Stimulated activated CD8-positive, alpha-beta memory T cell treated with anti-CD3 and anti-CD28 coated beads, Interleukin-15, amount 100 ng/mL, for 48 hours (primary cell): Measurements from ENCODE around the gene KRT4.

Experiments
- DNase-seq, 2 donors: peaks; one replicate each; pipeline ENCODE4 v3.0.0-alpha.2; 2020; ENCODE audit warnings: low read depth in 2 of 2

KRT4 gene

DNA sequence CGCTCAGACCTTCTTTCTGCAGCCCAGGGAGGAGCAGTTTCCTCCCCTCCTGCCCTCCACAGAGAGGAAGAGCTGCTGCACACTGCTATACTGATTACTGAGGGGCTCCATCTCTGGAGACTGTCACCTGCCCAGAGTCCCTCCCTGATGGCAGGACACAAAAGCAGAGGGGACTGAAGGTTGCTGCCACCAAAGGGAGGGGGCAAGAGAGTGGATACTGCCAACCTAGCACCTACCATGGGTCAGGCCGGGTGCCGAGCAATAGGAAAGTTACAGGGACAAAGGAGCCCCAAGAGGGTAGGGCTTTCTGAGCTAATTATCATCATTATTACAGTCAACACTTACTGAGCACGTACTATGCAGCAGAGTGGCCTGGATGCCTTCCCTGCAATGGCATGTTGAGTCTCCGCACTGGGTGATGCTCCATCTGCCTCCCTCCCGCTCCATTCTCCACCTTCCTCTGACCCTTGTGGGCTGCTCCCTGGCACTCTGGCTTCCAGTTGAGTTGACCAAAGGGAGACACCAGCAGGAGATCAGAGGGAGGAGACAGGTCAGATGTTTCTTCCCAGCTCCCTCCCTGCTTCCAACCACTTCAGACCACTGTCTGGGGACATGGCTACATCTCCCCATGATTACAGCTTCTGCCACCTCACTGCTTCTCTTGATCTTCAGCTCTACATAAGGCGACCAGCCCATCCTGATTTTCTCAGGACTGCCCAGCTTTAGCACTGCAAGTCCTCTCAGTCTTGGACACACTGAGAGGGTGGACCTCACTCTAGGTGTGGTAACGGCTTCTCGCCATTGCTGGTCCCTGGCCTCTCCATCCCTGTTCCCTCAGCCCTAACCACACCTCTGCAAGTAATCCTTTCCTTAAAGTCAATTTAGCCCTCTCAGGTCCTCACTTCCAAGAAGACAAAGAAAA lies 22.8 kb upstream of the KRT4 start:
- no peak for DNase-seq

DNA sequence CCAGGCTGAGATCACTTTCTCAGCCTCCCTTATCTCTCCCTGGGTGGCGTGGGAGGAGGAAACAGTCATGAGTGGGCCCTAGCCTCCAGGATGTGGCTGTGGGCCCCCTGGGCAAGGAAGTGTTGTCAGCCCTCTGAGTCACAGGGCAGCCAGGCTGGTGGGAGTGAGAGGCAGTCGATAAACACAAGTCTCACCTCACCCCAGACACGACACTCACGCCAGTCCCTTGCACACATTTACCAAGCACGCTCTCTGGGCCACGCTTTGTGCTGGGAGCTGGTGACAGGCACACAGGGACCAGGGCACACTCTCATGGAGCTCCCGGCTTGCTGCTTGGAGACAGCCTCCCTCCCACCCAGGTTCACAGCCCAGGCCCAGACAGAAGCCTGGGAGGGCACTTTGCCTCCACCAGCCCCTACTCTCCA lies 22.1 kb upstream of the KRT4 start:
- DNase-seq = peak; percentile 72 to 80

DNA sequence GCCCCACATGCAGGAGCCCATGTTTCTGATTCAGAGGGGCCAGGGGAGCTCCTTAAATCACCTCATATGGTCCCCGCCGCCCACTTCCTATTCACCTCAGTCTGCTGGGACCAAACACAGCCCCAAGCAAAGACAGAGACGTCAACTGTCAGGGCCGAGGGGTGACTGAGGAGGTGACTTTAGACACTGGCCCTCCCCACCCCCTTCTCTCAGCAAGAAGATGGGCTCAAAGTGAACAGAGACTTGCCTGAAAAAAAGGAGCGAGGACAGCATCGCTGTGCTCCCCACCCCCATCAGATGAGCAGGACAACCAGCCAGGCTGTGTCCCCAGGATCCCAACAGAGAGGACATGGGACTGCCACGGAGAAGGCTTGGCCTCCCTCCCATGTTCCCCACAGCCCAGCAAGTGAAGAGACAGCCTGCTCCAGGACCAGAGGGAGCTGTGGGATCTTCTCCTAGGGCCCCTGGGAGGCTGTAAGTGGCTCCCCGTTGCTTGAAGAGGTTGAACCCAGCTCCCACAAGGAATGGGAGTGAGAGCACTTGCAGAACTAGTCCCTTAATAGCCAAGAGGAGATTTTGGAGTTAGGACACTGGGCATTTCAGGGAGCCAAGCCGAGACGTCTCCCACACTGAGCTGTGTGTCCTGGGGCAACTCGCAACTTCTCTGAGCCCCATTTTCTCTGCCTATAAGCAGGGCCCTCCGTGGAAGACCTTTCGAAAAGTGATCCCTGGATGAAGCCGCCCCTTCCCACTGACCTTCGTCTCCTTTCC lies 21.5 kb upstream of the KRT4 start:
- peak; percentile 10 to 15 for DNase-seq

DNA sequence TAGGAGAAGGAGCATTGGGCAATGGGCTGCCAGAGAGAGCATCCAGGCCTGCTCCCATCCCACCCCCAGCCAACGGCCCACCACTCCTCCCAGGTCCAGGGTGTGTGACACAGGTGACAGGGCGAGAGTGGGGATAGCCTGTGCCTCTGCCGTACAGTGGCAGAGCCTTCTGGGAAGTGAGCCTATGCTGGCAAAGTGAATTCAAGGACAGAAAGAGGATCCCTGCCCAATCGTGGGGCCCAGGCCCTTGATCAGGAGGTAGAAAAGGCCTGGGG lies 20.7 kb upstream of the KRT4 start:
- no peak for DNase-seq

GRCh38 chr12:52833922-52834726 lies 20.2 kb upstream of the KRT4 start, which contains the start of gene KRT79:
TSS of gene KRT79 (minus strand) at chr12:52834311. CDS start at chr12:52834260, 51 bp downstream.
- no peak for DNase-seq

DNA sequence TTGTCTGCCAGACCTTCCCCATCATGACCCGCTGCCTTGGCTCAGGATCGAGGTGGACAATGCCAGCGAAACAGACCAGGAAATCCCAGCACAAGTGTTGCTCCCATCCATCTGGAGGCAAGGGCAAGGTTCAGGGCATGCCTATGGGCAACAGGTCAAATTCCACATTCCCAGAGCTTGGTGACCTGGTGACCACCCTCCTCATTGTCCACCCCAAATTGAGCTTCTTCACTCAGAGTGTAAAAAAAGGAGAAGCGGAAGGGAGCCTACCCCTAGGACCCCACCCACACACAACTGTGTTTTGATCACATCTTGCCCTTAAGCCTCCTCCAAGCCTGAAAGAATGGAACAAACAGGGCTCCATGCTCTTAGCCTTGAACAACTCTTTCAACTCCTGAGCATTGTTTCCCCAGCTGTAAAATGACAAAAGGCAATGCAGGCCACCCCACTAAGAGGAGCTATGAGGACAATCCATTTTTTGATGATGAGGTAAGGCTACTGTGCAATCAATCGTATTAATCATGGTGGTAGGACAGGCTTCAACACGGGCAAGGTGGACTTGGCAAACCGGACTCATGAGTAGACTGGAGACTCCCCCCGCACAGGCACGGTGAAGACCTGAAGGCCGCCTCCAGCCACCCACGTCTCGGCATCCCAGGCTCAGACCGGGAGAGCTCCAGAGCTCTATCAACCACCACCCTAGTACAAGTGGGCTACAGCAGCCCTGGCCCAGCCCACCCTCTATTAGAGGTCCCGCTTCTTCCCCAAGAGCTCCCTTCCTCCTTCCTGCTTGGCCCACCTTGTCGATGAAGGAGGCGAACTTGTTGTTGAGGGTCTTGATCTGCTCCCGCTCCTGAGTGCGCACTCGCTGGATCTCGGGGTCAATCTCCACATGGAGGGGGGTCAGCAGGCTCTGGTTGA lies 19.3 kb upstream of the KRT4 start:
- no peak for DNase-seq

DNA sequence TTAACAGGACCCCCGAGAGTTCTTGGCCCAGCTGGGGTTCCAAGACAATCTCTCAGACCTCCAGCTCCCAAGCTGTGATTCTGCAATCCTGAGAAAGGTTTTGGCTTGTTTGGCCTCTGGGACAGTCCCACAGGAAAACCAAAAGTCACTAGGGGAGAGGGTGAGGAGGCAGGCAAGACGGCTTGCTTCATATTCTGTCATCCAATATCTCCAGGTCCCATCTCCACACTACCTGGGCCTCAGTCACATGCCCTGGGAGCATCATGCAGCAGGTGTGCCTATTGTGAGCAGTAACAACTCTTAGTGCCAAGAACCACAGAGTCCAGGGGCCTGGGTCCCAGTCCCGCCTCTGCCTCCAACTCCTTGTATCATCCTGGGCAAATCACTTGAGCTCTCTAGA lies 18.5 kb upstream of the KRT4 start:
- DNase-seq = no peak

DNA sequence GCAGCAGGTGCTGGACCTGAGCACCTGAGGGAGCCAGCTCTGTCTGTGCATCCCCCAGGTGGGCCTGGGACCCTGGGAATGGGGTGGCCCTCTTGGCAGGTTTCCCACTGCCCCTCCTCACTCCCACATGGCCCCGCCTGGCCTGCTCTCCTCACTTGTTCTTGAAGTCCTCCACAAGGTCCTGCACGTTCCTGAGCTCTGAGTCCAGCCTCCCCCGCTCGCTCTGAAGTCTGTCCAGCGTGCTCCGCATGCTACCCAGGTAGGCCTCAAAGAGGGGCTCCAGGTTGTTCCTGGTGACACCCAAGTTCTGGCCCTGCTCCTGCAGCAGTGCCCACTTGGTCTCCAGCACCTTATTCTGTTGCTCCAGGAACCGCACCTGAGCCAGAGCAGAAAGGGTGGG lies 17.3 kb upstream of the KRT4 start:
- no peak for DNase-seq

DNA sequence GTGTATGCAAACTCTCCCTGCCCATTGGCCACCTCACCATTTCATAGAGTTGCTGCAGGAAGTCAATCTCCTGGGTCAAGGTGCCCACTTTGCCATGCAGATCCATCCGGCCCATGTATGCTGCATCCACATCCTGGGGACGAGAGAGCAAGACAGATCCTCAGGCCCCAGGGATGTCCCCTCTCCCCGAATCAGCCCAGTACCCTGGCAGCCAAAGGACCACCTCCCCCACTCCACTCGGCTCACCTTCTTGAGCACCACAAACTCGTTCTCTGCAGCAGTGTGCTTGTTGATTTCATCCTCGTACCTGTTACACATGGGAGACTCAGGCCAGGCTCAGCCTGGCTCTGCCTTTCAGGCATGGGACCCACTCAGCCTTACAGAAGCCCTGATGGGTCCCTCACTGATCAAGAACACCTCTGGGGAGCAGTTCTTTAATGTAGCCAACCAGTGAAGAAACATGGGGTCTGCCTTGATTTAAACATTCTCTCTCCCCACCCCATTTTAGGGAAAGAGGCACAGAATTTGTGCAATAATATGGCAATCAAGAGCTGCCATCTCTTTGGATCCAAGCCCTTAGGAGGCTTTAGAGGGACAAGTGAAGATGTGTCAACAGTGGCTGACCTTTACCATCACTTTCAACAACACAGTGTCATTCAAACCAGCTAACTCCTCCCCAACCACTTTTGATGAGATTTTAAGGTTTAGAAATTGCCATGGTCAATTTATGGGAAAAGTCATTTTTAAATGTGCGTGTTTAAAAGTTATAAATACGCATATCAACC lies 16.3 kb upstream of the KRT4 start:
- DNase-seq = no peak

DNA sequence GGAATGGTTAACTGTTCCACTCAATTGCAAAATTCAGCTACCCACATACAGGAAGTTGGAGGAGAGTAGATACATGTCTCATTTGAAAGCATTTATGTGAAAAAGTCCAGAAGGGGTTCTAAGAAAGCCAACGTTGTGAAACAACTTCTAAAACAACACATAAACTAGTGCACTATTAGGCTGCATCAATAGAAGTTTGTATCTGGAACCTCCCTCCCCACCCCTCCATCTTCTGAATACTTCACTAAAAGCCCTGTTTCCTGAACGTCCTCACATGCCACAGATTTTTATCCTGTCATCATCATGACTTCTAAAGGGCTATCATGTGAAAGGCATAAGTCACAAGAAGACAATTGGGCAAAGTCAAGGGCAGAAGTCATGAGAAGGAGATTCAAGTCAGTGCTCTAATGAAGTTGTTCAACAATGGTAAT lies 14.7 kb upstream of the KRT4 start:
- DNase-seq = no peak

DNA sequence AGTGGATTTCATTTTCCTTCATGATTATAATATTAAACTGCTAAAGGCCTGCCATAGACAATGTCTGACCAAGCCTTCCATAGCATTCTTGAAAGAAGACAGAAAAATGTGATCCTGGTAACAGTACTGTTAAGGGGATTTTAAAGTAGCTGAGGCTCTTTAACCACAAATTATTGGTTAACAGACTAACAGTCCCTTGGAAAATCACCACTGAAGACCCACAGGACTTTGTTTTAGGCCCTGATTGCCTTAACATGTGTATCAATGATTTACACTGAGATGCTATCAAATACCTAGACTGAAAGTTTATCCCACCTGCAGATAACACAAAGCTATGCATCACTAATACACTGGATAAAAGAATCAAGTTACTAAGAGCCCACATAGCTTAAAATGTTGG lies 14.2 kb upstream of the KRT4 start:
- DNase-seq = no peak

GRCh38 chr12:52827499-52828090 lies 13.7 kb upstream of the KRT4 start:
- DNase-seq = no peak

GRCh38 chr12:52826611-52827498 lies 12.9 kb upstream of the KRT4 start:
- no peak for DNase-seq

DNA sequence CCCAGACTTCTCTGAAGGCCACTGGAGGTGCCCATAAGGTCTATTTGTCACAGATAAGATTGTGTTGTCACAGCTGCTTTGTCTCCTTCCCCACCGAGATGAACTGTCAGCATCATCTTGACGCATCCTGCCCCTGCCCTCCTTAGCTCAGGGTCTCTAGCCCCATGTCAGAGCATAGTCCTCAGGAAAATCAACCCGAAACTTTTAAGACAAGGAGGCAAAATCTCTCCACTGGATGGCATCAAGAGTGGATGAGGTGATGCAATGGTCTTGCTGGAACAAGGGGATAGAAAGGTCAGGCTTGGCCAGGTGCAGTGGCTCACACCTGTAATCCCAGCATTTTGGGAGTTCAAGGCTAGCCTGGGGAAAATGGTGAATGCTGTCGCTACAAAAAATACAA lies 12.0 kb upstream of the KRT4 start:
- no peak for DNase-seq

GRCh38 chr12:52824741-52825410 lies 11.0 kb upstream of the KRT4 start:
- DNase-seq = no peak

GRCh38 chr12:52823761-52824450 lies 10.0 kb upstream of the KRT4 start:
- no peak for DNase-seq

GRCh38 chr12:52822771-52823510 lies 9.0 kb upstream of the KRT4 start:
- DNase-seq = no peak
